ENCODE measurements around the gene MSTO1. TPM values are rescaled to one million over a fixed set of nuclear protein-coding genes. Genes with fewer than 3 reads are reported as not detected.
"Not testable (repeated sequence)": the region's sequence is repeated elsewhere in the genome, so short reads cannot be mapped to it uniquely, and the experiment has no call there.

Gene MSTO1
- polyA plus RNA-seq, 2 of the 4 experiments (the other 2 are of a cell fraction): 28.3 to 43.5 TPM

DNA sequence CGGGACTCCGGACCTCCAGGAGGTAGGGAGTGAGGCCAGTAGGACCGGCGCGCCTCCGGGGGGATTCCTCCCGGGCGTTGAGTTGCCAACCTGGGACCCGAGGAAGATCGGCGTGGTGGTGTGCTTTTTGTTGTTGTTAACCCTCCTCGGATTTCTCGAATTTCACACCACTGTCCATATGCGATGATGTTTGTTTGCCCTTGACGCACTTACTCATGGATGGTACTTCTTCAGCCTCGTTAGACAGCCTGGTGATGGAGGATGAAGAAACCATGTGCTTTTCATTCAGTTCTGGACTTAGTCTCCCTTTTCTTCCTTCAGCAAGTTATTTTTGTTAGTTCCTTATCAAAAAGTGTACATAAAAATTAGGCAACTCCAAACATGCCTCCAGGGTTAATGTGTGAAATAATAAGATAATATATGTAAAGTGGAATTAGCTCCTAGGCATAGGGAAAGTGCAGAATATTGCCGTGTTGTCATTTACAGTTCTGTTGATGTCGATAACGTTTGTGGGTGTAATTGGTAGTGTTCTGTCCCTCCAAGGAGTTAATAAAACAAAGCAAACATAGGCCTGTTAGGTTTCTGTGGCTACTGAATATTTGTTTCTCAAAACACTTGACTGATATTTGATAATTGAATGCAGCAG lies 46.5 kb upstream of the MSTO1 start:
- Histone ChIP-seq H3K4me1 (peaks cover 19% of the 10 kb centered on the region), H3K4me2 (peak overlapping the region; percentile 87), H3K4me3 (peak overlapping the region; percentile 96), H3K27ac (peak overlapping the region; percentile 99)
- ATAC-seq (peak; percentile 11 to 14; a peak in 5 of 6 replicates), DNase-seq (ENCODE audit: low read depth in 1 of 2, low spot score in 1 of 2) (peak in 1 of 2 experiments; percentile 29)
- under 1% methylated on average over 19 of the region's 19 CpGs for WGBS (ENCODE audit: missing lambda C conversion rate)
- peak; percentile 7; the same call in 1 of the 2 replicates for TF ChIP-seq PHF8 (IDR thresholded peaks at IDR 0.05; ENCODE audit: borderline replicate concordance, low read depth)
- 0 out of 2 replicates have a peak, but pooled peaks have one; percentile 21 for TF ChIP-seq HEYL (CRISPR knock-in tag; IDR thresholded peaks at IDR 0.05)
- peak in 1 of 2 experiments; percentile 16; a peak in 1 of 5 replicates for TF ChIP-seq JUN (IDR thresholded peaks at IDR 0.05)
- POLR2A ChIA-PET: interaction anchor here (0.5 to 1.2 kb wide), 6 partner anchors 14 to 290 kb away, joined by 3 to 6 read pairs (median 4); partner anchors contain the start of gene CLK2
- FAIRE-seq, H3K9me3 ChIP-seq: not testable (repeated sequence)
- CTCF ChIA-PET: interaction anchor here (1.5 kb wide), 1 partner anchor 313 kb away, joined by 4 read pairs; no protein-coding TSS in a partner anchor

DNA sequence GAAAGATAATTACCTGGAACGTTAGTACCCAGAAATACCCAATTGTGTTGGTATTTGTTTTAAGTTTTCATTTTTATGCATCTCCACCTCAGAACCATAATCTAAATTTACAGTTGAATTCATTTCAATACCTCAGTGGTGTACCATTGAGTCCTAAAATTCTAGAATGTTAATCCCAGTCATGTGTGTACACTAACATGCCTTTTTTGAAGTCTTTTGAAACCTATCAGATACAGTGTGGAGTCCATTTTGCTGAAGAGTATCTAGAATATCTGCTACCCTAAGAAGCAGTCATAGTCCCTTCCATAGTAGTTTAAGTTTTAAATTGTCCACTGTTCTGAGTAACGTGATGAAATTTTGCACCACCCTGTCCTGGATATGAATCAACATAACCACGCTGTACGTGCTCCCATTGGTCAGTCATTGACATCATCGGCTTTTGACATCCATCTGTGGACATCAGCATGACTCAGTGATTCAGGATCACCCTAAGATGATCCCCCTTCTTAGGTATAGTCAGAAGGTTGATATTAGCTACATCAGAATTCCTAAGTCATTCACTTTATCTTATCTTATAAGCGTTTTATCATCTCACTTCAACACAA lies 39.9 kb upstream of the MSTO1 start:
- Histone ChIP-seq H3K27ac (no peak overlapping the region), H3K9me3 (no peaks in the 10 kb centered on the region), H3K4me1 (peaks cover 11% of the 10 kb centered on the region; the same call in 2 of the 3 replicates), H3K4me3 (no peak overlapping the region), H3K4me2 (no peak overlapping the region; the same call in 2 of the 3 replicates)
- peak; percentile 50 to 83; a peak in 5 of 6 replicates for ATAC-seq
- DNase-seq (ENCODE audit: low read depth in 1 of 2, low spot score in 1 of 2): peak in 1 of 2 experiments; percentile 79
- CTCF ChIA-PET: interaction anchor here (1.4 kb wide), 2 partner anchors 241 to 318 kb away, joined by 3 to 5 read pairs; no protein-coding TSS in a partner anchor
- FAIRE-seq: no peak
- 70% methylated on average over 6 of the region's 6 CpGs for WGBS (ENCODE audit: missing lambda C conversion rate)
- POLR2A ChIA-PET: no interaction called here
- TF ChIP-seq, protein P1, sequence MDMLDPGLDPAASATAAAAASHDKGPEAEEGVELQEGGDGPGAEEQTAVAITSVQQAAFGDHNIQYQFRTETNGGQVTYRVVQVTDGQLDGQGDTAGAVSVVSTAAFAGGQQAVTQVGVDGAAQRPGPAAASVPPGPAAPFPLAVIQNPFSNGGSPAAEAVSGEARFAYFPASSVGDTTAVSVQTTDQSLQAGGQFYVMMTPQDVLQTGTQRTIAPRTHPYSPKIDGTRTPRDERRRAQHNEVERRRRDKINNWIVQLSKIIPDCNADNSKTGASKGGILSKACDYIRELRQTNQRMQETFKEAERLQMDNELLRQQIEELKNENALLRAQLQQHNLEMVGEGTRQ (IDR thresholded peaks at IDR 0.05): no peak
- TF ChIP-seq RFX5 (IDR thresholded peaks at IDR 0.05) (no peak), MAFK (IDR thresholded peaks at IDR 0.05; ENCODE audit: partially characterized antibody) (peak; percentile 76), EHF (CRISPR knock-in tag; IDR thresholded peaks at IDR 0.05) (no peak), HOXA7 (CRISPR knock-in tag; IDR thresholded peaks at IDR 0.05) (no peak), FOXS1 (CRISPR knock-in tag; IDR thresholded peaks at IDR 0.05) (no peak), EHMT2 (IDR thresholded peaks at IDR 0.05; ENCODE audit: low read depth) (no peak), KDM5A (IDR thresholded peaks at IDR 0.05) (no peak), FOSL2 (IDR thresholded peaks at IDR 0.05) (no peak), FOSL2 (CRISPR knock-in tag; IDR thresholded peaks at IDR 0.05) (peak; percentile 42; the same call in 1 of the 2 replicates), NPAS2 (CRISPR knock-in tag; IDR thresholded peaks at IDR 0.05; ENCODE audit: borderline replicate concordance) (no peak), ZC3H11A (IDR thresholded peaks at IDR 0.05) (no peak), TFCP2L1 (CRISPR knock-in tag; IDR thresholded peaks at IDR 0.05) (no peak), NFE2L2 (conservative IDR thresholded peaks at IDR 0.05; ENCODE audit: low read length) (peak; percentile 75; the same call in 1 of the 2 replicates), MYC (IDR thresholded peaks at IDR 0.05; ENCODE audit: borderline replicate concordance, low read length) (no peak), RCOR1 (IDR thresholded peaks at IDR 0.05; ENCODE audit: low read depth, low read length) (no peak), ZNF302 (CRISPR knock-in tag; IDR thresholded peaks at IDR 0.05) (no peak), CHD2 (IDR thresholded peaks at IDR 0.05; ENCODE audit: low read length, partially characterized antibody) (no peak), GATA3 (IDR thresholded peaks at IDR 0.05; ENCODE audit: borderline replicate concordance) (no peak), SMC3 (IDR thresholded peaks at IDR 0.05) (no peak)
- TF ChIP-seq, protein P2, sequence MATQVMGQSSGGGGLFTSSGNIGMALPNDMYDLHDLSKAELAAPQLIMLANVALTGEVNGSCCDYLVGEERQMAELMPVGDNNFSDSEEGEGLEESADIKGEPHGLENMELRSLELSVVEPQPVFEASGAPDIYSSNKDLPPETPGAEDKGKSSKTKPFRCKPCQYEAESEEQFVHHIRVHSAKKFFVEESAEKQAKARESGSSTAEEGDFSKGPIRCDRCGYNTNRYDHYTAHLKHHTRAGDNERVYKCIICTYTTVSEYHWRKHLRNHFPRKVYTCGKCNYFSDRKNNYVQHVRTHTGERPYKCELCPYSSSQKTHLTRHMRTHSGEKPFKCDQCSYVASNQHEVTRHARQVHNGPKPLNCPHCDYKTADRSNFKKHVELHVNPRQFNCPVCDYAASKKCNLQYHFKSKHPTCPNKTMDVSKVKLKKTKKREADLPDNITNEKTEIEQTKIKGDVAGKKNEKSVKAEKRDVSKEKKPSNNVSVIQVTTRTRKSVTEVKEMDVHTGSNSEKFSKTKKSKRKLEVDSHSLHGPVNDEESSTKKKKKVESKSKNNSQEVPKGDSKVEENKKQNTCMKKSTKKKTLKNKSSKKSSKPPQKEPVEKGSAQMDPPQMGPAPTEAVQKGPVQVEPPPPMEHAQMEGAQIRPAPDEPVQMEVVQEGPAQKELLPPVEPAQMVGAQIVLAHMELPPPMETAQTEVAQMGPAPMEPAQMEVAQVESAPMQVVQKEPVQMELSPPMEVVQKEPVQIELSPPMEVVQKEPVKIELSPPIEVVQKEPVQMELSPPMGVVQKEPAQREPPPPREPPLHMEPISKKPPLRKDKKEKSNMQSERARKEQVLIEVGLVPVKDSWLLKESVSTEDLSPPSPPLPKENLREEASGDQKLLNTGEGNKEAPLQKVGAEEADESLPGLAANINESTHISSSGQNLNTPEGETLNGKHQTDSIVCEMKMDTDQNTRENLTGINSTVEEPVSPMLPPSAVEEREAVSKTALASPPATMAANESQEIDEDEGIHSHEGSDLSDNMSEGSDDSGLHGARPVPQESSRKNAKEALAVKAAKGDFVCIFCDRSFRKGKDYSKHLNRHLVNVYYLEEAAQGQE (IDR thresholded peaks at IDR 0.05): no peak
- TF ChIP-seq, protein P3, sequence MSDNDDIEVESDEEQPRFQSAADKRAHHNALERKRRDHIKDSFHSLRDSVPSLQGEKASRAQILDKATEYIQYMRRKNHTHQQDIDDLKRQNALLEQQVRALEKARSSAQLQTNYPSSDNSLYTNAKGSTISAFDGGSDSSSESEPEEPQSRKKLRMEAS (IDR thresholded peaks at IDR 0.05): no peak
- TF ChIP-seq, protein P4, sequence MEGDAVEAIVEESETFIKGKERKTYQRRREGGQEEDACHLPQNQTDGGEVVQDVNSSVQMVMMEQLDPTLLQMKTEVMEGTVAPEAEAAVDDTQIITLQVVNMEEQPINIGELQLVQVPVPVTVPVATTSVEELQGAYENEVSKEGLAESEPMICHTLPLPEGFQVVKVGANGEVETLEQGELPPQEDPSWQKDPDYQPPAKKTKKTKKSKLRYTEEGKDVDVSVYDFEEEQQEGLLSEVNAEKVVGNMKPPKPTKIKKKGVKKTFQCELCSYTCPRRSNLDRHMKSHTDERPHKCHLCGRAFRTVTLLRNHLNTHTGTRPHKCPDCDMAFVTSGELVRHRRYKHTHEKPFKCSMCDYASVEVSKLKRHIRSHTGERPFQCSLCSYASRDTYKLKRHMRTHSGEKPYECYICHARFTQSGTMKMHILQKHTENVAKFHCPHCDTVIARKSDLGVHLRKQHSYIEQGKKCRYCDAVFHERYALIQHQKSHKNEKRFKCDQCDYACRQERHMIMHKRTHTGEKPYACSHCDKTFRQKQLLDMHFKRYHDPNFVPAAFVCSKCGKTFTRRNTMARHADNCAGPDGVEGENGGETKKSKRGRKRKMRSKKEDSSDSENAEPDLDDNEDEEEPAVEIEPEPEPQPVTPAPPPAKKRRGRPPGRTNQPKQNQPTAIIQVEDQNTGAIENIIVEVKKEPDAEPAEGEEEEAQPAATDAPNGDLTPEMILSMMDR (IDR thresholded peaks at IDR 0.05): no peak
- TF ChIP-seq, protein P5, sequence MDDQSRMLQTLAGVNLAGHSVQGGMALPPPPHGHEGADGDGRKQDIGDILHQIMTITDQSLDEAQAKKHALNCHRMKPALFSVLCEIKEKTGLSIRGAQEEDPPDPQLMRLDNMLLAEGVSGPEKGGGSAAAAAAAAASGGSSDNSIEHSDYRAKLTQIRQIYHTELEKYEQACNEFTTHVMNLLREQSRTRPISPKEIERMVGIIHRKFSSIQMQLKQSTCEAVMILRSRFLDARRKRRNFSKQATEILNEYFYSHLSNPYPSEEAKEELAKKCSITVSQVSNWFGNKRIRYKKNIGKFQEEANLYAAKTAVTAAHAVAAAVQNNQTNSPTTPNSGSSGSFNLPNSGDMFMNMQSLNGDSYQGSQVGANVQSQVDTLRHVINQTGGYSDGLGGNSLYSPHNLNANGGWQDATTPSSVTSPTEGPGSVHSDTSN (IDR thresholded peaks at IDR 0.05): no peak
- TF ChIP-seq, protein P6, sequence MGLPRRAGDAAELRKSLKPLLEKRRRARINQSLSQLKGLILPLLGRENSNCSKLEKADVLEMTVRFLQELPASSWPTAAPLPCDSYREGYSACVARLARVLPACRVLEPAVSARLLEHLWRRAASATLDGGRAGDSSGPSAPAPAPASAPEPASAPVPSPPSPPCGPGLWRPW (IDR thresholded peaks at IDR 0.05): no peak
